Measurements from ENCODE around the gene UBE3B. TPM values are rescaled to one million over a fixed set of nuclear protein-coding genes. Genes with fewer than 3 reads are reported as not detected.

UBE3B gene
- polyA plus RNA-seq, 1 experiment, result 43.9 TPM

GRCh38 chr12:109581856-109582255 is 104.4 kb downstream of the UBE3B start:
- Histone ChIP-seq H3K27me3 (ENCODE audit: control insufficient read depth, insufficient read depth, low read length) (no peaks in the 10 kb centered on the region), H3K4me3 (ENCODE audit: low read depth, low read length) (no peak overlapping the region), H3K36me3 (ENCODE audit: control insufficient read depth, insufficient read depth, low read length) (peaks cover 6% of the 10 kb centered on the region)
- TF ChIP-seq CTCF (IDR thresholded peaks at IDR 0.05; ENCODE audit: insufficient read depth, low read depth, low read length), result no peak
- CTCF ChIA-PET, result interaction anchor here (3.2 kb wide), 1 partner anchor 15 kb away, joined by 19 read pairs; no protein-coding TSS in a partner anchor
- POLR2A ChIA-PET, result no interaction called here
- no peak for DNase-seq (ENCODE audit: low read depth)

DNA sequence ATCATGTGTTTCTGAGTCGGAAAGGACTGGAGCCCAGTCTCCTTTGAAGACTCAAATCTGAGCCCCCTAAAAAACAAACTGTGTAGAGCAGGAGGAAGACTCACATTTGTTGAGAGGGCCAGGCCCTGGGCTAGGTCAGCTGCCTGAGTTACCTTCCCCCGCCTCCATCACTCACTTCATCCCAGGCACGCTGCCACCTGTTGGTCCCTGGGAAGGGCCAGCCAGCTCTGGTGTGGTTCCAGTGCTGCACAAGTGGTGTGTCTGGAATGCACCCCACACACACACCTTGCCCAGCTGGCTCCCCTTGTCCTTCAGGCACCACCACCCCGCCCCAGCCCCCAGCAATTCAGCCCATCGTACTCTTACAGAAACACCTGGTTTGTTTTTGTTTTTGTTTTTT is 105.2 kb downstream of the UBE3B start:
- no peak overlapping the region for H3K4me3 ChIP-seq (ENCODE audit: low read depth, low read length)
- H3K27me3 ChIP-seq (ENCODE audit: control insufficient read depth, insufficient read depth, low read length), result no peaks in the 10 kb centered on the region
- no peak for TF ChIP-seq CTCF (IDR thresholded peaks at IDR 0.05; ENCODE audit: insufficient read depth, low read depth, low read length)
- peaks cover 5% of the 10 kb centered on the region for H3K36me3 ChIP-seq (ENCODE audit: control insufficient read depth, insufficient read depth, low read length)
- no peak for DNase-seq (ENCODE audit: low read depth)
- ChIA-PET POLR2A (interaction anchor here (0.6 kb wide), 1 partner anchor 90 kb away, joined by 5 read pairs; no protein-coding TSS in a partner anchor), CTCF (interaction anchor here (1.5 to 3.2 kb wide), 2 partner anchors 9 to 15 kb away, joined by 3 to 19 read pairs; partner anchors contain the start of genes MMAB and MVK)

DNA sequence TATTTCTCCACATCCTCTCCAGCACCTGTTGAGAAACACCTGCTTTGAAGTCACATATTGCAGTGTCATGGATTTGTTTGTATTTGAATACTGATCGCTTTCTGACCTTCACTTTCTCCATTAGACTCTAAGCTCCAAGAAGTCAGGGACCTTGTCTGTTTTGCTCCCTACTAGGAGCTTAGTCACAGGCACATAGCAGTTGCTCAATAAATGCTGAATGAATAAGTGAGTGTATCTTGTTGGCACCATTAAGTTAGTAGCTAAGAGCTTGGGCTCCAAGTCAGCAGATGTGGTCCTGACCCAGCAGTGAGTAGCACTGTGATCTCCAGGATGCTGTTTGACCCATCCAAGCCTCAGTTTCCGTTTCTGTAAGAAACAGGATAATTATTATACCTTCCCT is 106.3 kb downstream of the UBE3B start:
- no peaks in the 10 kb centered on the region for H3K27me3 ChIP-seq (ENCODE audit: control insufficient read depth, insufficient read depth, low read length)
- TF ChIP-seq CTCF (IDR thresholded peaks at IDR 0.05; ENCODE audit: insufficient read depth, low read depth, low read length), result no peak
- no peak for DNase-seq (ENCODE audit: low read depth)
- CTCF ChIA-PET, result interaction anchor here (0.7 to 3.2 kb wide), 3 partner anchors 10 to 1015 kb away, joined by 3 to 19 read pairs (median 3); partner anchors contain the start of genes MMAB and MVK
- H3K4me3 ChIP-seq (ENCODE audit: low read depth, low read length), result no peak overlapping the region
- POLR2A ChIA-PET, result interaction anchor here (0.6 kb wide), 1 partner anchor 151 kb away, joined by 3 read pairs; no protein-coding TSS in a partner anchor
- peaks cover 5% of the 10 kb centered on the region for H3K36me3 ChIP-seq (ENCODE audit: control insufficient read depth, insufficient read depth, low read length)

Other genes with a start within 250 kb of the UBE3B start
- not detected in 2 replicates for gene FOXN4, start 168.3 kb upstream of the UBE3B start, polyA plus RNA-seq (2011; rRNA removed)
- gene MYO1H, start 129.7 kb upstream of the UBE3B start, polyA plus RNA-seq (2011; rRNA removed), result not detected in 2 replicates
- gene KCTD10, start 334 bp upstream of the UBE3B start, polyA plus RNA-seq (2011; rRNA removed), result 154 and 172 TPM in 2 replicates
- gene MMAB, start 95.9 kb downstream of the UBE3B start, polyA plus RNA-seq (2011; rRNA removed), result 16.3 and 22.2 TPM in 2 replicates
- gene MVK, start 96.2 kb downstream of the UBE3B start, polyA plus RNA-seq (2011; rRNA removed), result 4.1 and 7.5 TPM in 2 replicates
- gene FAM222A, start 236.2 kb downstream of the UBE3B start, polyA plus RNA-seq (2011; rRNA removed), result 0.12 and 0.36 TPM in 2 replicates